GF-D8 (cell line): ENCODE data around the gene KCNT1.

Source experiments
- DNase-seq: peaks from one replicate; lab custom pipeline; 2025; lab: John Stamatoyannopoulos, UW

KCNT1 gene

GRCh38 chr9:135821116-135821515, 119.1 kb downstream of the KCNT1 start:
- DNase-seq, result no peak

DNA sequence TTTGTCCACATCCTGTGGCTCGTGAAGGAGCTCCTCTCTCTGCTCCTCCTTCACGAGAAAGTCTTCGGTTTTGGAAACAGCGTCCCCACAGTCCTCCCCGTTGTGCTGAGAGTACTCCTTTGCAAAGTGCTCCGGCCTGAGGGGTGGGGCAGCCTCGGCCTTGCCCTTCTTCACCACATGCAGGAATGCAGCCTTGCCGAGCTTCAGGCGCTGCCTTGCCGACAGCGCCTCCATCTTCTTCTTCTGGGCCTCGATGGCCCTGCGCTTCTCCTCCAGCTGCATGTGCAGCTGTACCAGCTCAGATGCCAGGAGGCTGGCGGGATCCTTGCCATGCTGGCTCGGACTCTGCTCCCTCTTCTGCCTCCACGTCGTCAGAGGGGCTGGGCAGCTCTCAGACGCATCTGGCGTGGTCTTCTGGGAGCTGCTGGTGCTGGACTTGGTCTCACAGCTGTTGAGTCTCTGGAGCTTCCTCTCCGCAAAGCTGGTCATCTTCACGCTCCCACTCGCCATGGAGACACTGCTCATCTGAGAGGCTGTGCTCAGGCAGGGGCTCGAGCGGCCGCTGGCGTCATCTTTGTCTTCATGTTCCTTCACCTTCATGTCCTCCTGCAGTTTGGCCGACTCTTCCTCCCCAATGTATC, 119.9 kb downstream of the KCNT1 start:
- DNase-seq, result no peak

- DNase-seq, result no peak
These were observed 120.4 kb downstream of the KCNT1 start for GRCh38 chr9:135822374-135822755.

DNA sequence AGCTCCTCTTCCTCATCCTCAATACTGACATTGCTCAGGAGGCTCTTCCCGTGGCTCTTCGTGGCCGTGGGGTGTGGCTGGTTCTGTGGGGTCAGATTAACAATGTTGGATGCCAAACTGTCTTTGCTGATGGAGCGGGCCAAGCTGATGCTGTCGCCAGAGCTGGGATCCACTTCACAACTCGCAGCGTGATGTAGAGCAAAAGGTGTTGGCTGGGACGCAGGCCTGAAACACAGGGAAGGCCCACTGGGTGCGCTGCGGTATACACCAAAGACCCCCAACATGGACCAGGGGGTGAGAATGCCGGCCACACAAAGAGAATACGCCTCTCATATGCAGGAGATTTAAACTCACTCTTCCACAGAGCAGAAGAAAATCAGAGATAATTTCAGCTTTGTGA, 121.1 kb downstream of the KCNT1 start:
- no peak for DNase-seq

DNA sequence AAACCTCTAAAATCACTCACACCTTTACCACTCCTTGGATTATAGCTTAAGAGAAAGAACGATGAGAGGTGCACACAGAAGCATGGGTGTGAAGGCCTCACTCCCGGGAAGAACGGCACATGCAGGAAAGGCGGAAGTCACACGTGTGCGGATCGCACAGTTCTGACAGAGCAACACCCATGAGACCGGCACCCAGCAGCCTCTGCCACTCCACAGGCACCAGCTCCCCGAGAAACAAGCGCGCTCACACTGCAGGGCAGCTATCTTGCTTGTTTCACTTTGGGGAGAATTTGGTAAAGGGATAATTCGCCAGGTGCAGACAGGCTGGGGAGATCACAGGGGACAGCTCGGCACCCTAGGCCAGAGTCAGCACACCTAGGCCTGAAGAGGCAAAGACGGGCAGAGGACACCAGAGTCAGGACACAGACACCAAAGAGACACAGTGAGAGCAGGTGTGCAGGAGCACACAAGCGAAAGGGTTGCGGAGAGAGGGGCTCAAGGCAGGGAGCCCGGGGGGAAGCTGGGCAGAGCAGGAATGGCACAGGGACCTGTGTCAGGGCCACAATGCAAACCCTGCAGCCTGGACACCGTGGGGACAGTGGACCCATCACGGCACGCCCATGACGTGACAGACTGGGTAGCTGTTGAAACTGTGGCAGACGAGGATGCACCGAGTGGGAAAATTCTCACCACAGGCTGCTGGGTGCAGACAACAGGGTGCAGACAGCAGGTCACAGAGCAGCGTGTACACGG, 123.6 kb downstream of the KCNT1 start:
- DNase-seq, result no peak

GRCh38 chr9:135826188-135826545, 124.2 kb downstream of the KCNT1 start:
- no peak for DNase-seq

GRCh38 chr9:135827301-135827700, 125.3 kb downstream of the KCNT1 start:
- no peak for DNase-seq

GRCh38 chr9:135827866-135828580, 126.0 kb downstream of the KCNT1 start:
- no peak for DNase-seq

DNA sequence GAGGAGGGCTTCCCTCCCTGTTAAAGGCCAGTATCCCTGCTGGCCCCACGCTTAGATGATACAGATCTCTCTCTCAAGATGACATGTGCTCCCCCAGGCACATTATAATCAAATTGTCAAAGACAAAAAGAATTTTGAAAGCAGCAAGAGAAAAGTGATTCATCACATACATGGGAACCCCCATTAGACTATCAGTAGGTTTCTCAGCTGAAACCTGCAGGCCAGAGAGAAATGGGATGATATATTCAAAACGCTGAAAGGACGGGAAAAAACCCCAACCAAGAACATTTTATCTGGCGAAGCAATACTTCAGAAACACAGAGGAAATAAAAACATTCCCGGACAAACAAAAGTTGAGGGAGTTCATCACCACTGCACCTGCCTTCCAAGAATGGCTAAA, 126.7 kb downstream of the KCNT1 start:
- no peak for DNase-seq

- no peak for DNase-seq
These were observed 128.5 kb downstream of the KCNT1 start for GRCh38 chr9:135830496-135830895.

- no peak for DNase-seq
These were observed 131.9 kb downstream of the KCNT1 start for GRCh38 chr9:135833864-135834263.

DNA sequence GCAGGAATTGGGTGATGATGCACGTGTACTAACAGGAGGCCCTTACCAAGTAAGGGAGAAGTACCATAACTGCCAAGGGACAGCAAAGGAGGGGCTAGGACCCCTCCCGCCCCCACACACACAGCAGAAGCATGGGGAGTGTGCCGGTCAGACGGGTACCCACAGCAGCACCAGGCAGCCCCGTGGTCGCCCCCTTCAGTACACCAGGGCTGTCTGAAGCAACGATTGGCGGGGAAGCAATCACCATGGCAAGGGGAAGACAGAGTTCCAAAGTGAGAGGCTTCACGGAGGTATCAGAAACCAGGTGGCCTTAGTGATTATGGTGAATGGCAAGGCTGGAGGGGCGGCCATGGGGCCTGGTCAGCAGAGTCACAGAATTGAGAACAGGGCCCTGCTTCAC, 133.1 kb downstream of the KCNT1 start:
- DNase-seq, result no peak

DNA sequence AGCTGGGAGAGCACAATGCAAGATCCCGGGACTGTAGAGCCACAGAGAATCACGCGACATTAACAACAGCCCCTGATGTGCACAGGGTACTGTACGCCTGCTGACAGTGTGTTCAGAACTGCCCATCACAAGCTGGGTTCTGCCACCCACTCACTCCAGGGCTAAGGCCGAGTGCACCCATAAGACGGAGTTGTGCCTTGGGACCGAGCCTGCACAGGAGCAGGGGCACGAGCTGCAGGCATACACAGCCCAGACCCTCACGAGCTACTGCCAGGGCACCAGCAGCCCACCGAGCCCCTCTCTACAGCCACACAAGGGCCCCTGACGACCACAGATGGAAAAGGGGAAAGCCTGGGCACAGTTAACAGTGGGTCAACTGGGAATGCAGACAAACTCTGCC, 137.5 kb downstream of the KCNT1 start:
- DNase-seq, result no peak

GRCh38 chr9:135840107-135840506, 138.1 kb downstream of the KCNT1 start:
- DNase-seq, result no peak

DNA sequence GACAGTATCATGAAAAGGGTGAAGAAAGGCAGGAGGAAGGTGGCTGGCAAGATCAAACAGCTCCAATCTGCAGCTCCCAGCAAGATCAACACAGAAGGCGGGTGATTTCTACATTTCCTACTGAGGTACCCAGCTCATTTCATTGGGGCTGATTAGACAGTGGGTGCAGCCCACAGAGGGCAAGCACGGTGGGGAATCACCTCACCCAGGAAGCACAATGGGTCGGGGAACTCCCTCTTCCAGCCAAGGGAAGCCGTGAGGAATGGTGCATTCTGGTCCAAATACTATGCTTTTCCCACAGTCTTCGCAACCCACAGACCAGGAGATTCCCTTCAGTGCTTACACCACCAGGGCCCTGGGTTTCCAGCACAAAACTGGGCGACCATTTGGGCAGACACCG, 138.6 kb downstream of the KCNT1 start:
- no peak for DNase-seq
